ENCODE measurements around the gene WDR90.
"Not testable (repeated sequence)": the region's sequence is repeated elsewhere in the genome, so short reads cannot be mapped to it uniquely, and the experiment has no call there.

The WDR90 gene

DNA sequence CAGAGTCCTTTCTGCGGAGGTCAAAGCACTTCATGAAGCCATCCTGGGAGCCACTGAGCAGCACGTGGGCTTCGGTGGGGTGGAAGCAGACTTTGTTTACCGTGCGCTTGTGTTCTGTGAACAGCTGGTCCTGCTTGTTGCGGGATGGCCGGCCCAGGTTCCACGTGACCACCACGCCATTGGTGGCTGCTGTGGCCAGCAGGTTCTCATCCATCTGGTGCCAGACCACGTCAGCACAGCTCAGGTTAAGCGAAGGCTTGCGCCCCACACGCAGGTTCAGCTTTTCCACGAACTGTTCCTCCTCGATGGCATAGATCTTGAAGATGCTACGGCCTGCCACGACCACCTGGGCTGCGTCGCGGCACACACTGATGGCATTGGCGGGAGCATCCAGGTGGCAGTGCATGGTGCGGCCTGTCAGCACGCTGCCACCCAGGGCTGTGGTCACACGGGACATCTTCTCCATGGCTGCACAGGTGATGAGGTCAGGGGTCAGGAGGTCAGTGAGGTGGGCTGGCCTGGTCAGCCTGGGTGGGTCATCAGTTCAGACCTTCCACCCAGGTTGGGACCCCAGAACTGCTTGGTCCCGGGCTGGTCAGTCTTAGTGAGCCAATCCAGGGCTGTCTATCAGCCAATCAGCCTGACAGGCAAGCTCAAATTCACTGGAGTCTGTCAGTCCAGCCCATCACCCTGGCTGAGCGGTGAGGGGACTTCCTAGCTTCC lies 40.2 kb downstream of the WDR90 start:
- no peak for DNase-seq (ENCODE audit: low read depth)

DNA sequence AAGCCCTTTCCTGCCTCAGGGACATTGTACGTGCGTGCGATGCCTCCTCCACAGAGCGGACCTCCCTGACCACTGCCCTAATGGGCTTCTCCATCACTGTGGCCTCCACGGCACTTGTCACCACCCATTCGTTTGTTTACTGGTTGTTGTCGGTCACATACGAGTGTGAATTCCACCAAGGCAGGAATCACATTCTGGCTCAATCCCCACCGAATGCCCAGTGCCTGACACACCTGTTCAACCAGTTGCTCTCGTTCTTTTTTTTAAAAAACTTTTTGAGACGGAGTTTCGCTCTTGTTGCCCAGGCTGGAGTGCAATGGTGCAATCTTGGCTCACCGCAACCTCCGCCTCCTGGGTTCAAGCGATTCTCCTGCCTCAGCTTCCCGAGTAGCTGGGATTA lies 42.1 kb downstream of the WDR90 start:
- DNase-seq (ENCODE audit: low read depth), result not testable (repeated sequence)

DNA sequence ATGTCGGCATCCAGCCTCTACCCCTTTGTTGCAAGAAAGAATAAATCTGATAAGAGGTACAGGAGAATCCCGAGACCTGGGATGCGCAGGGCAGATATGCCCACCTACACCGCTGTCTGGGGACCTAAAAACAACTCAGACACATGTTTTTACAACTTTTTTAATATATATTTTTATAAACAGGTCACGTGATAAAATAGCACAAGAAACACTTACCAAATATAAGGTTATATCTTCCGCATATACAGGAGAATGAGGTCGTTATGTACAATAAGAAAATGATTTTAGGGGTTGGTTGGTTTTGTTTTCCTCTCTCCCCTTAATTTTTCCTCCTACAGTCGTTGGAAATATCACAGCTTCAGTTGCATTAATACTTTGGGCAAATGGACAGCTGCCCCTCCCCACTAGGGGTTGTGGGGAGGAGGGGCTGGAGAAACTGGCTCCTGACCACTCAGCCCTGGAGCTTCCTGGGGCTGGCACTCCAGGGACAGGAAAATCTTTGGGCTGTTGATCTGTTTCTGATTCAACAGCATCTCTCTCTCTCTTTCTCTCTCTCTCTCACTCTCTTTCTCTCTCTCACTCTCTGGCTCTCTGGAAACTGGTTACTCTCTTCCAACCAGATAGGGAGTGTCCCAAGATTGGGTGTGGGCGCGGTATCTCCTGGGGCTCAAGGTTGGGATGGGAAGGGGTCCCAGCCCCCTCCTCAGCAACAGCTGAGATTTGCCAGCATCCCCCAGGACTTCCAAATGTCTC lies 43.4 kb downstream of the WDR90 start:
- no peak for DNase-seq (ENCODE audit: low read depth)

DNA sequence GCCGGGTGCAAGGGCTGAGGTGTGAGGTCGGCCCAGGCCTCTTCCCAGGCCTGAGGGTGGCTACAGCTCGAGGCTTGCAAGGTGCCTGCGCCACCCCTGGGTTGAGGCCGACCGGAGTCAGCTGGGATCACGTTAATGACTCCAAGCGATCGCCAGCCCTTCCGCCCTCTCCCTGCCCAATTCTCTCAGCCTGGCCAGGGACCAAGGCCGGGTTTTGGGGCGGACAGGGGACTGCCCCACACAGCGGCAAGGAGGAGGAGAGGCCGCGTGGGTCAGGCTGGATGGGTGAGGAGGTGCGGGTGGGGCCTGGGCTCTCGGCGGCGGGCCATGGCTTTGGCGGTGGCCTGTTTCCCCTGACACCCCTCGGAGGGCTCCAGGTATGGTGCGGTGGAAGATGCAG lies 44.2 kb downstream of the WDR90 start:
- DNase-seq (ENCODE audit: low read depth), result no peak

DNA sequence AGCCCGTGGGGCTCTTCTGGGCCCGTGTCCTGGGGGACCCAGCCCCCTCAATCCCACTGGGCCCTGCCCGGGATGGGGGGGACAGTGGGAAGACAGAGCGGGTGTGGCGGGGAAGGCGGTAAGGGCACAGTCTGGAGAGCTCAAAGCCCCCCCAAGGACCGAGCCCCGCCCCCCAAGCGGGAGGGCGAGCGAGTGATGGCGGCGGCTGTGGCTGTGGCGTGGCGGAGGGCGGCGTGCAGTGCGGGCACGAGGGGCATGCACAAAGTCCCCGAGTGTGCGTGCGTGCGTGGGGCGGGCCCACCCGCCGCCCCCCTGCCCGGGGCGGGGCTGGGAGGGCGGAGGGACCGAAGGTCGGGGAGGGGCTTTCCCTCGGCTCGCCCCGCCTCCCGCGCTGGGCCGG lies 44.6 kb downstream of the WDR90 start:
- no peak for DNase-seq (ENCODE audit: low read depth)

DNA sequence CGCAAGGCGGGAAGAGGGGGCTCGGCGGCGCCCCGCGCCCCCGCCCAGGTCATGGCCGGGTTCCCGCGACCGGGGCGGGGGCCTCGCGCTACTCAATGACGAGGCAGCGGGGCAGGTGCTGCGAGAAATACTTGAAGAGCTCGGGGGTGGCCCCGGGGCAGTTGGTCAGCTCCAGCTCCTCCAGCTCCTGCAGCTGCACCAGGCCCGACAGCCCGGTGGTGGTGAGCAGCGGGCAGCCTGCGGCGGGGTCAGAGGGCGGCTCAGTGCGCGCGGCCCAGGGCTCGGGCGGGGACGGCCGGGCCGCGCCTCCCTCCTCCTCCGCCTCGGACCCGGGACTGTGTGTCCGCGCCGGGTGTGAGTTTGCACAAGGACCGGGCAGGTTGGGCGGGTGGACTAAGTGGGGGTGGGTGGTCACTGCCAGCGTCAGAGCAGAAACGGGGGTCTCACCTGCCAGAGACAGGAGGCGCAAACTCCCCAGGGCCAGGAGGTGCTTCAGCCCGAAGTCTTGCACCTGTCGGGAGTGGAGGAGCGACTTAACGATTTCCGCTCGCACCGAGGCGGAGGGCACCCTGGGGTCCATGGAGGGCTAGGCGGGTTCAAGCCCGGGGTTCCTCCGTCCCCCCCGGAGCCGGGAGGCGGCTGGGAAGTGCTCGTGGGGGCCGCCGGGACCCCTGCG lies 45.2 kb downstream of the WDR90 start:
- no peak for DNase-seq (ENCODE audit: low read depth)

DNA sequence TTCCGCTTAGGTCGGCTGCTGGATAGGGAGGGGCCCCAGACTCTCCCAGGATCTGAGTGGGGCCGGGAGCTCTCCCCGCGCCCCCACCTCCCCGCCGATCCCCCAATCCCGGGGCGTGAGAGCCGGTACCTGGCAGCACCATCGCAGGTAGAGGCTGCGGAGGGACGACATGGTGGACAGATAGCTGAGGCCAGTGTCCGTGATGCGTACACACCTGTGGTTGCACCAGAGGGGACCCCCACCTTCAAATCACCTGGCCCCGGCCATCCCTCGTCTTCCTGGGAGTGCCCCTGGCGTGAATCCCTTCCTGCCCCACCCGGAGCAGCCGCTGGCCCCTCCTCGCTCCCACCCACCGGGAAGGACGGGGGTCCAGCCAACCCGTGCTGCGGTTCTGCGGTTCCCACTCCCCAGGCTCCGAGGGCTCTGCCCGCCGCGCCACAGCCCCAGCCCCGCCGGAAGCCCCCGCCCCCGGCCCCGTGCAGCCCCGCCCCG lies 45.7 kb downstream of the WDR90 start:
- no peak for DNase-seq (ENCODE audit: low read depth)

DNA sequence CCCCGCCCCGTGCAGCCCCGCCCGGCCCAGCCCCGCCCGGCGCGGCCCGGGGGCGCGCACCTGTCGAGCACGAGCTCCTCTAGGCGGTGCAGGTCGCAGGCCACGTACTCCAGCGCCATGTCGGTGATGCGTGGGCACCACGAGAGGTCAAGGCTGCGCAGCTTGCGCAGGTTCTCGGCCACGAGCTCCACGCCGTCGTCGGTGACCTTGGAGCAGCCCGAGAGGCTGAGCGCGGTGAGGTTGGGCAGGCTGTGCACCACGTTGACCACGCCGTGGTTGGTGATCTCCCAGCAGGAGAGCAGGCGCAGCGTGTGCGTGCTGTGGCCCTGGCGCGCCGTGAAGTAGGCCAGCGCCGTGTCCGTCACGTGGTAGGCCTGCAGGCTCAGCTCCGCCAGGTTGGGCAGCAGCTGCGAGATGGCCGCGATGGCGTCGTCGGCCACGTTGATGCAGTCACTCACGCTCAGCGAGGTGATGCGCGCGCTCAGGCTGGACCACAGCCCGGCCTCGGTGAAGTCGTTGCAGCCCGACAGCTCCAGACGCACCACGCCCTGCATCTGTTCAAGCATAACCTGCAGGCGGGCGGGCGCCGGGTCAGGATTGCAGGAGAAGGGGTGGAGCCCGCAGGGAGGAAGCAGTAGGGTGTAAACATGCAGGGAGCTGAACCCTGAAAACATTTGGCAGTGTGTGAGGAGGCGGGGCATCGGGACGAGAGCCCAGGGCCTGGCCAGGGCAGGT lies 46.4 kb downstream of the WDR90 start:
- DNase-seq (ENCODE audit: low read depth), result peak; percentile 55

DNA sequence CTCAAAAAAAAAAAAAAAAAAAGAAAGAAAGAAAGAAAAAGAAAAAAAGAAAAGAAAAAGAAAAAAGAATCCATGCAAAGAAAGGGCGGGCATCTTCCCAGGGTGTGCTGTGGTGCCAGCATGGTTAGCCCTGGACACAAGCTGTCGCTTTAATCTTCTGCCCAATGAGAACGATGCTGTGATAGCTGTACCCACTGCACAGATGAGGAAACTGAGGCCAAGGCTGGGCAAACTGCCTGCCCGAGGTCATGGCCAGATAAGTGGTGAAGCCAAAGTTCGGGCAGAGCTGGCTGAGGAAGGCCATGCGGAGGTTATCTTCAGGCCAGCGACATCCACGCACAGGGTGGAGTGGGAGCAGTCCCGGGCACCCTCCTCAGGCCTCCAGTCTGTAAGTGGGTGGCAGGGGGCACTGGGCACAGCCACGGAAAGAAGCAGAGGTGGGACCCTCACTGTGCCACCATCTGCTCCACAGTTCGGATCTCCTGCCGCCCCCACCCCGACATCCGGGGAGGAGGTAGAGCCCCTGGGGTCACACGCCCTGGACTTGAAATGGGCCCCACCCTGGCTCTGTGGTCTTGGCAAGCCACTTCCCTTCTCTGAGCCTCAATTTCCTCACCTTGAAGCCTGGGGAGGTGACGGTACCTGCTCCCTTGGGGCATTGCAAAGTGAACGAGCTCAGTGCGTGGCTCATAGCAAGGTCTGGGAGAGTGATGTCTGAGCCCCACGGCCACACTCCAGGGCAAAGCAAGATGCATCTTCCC lies 49.9 kb downstream of the WDR90 start:
- DNase-seq (ENCODE audit: low read depth), result no peak

DNA sequence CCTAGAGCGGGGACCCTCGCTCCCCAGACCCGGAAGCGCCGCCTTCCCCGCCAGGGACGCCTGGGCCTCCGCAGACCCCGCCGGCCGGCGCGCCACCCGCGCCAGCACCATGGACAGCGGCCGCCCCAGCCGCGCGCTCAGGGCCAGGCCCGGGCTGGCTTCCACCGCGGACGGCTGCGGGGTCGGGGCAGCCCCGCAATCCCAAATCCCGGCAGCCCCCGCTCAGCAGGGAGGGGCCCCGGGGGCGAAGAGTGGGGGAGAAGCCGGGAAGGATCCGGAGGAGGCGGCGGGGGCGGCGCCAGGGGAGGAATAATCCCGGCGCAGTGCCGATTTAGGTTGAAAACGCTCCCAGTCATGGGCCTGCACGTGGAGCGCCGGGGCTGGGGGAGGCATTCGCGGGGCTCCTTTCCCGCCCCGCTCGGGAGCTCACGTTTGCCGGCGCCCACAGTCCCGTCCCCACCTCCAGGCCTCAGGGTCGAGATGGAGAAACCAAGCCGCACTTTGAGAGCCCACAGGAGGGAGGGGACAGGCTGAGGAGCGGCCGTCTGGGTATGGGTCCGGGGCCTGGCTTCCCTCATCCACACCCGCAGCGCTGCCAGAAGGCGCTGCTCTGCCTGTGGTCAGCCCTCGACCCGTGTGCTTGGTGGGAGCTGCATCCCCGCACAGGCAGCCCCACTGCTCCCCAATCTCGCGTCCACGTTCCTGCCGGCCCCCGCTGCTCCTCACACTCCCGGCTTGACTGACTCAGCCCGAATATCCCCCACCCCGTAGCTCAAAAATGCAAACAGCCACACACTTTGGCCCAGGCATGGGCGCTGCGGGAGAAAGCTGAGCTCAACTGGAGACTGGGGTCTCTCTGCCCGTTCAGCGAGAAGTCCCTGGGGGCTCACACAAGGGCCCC lies 51.8 kb downstream of the WDR90 start:
- peak; percentile 44 for DNase-seq (ENCODE audit: low read depth)

DNA sequence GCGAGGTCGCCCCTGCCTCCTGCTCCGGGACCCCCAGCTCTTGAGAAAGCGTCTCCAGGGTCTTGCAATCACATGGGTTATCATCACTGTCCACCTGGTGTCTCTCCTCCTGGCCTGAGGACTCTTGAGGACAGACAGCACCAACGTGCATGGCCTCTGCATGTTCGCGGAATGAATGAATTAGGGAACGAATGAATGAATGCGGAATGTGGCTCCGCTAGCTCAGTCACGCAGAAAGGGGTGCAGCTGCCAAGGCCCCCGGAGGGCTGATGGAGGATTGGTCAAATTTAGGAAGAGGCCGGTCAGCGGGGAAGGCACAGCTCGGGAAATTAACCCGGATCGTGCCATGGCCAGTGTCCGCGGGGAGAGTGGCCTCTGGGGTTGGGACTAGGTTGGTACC lies 53.2 kb downstream of the WDR90 start:
- DNase-seq (ENCODE audit: low read depth), result no peak

DNA sequence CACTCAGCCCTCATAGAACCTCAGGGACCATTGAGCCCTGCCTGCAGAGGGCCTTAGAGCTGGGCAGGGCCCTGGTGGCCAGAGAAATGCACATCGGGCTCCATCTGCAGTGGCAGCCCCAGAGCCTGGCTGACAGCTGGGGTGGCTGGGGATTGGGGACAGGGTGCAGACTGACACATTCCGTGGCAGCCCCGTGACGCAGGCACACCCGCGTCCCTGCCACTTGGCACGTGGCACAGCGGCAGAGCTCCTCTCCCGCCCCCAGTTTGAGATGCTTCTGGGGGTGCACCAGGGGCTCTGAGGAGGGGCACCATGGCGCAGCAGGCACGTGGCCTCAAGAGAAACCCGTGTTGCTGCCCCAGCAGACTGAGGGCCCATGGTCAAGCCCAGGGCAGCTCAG lies 54.2 kb downstream of the WDR90 start:
- DNase-seq (ENCODE audit: low read depth), result no peak

DNA sequence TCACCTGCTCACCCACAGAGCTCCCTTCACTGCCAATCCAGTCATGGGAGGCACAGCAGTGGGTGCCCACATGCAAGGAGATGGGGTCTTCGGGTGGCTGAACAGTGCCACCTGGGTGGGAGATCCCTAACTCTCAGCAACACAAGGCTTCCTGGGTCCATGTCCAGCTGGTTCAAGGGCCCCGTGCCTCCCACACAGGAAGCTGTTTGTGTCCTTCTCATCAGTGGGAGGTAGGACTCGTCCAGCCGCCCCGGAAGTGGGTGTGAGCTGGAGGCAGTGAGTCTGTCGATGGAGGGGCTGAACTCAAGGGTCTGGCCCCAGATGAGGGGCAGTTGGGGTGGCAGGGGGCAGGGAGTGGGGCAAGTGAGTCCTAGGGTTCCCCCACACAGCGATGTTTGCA lies 54.9 kb downstream of the WDR90 start:
- no peak for DNase-seq (ENCODE audit: low read depth)

DNA sequence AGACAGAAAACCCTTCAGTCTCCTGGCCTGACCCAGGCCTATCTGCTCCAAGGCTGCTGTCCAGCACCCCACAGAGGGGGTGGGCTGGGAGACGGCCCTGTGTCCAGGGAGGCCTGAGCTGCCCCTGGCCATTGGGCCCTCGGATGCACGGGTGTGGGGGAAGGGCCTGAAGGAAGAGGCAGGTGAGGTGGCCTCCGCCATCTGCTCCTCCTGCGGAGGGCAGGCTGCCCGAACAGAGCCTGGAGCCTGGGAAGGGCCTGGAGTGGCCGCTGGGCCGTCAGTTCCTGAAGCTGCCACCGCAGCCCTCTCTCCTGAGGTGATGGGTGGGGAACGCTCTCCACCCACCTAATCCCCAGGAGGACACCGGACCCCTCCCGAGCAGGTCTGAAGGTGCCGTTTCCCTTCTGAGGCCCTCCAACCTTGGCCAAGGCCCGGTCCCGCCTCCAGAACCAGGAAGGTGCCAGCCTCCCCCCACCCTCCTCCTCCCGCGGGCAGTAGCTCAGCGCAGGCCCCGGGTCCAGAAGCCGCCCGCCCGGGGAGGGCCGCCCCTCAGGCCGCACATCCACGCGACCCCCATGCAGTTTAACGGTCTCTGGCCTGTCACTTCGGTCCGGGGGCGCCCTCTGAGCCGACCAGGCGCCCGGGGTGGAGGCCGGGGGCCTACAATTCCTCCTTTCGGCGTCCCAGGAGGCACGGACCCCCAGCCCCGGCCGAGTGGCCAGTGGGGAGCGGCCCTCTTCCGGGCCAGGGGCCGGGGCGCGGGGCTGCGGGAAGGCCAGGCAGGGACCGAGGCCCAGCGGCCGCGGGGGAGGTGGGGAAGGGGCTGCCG lies 55.6 kb downstream of the WDR90 start:
- DNase-seq (ENCODE audit: low read depth), result no peak

DNA sequence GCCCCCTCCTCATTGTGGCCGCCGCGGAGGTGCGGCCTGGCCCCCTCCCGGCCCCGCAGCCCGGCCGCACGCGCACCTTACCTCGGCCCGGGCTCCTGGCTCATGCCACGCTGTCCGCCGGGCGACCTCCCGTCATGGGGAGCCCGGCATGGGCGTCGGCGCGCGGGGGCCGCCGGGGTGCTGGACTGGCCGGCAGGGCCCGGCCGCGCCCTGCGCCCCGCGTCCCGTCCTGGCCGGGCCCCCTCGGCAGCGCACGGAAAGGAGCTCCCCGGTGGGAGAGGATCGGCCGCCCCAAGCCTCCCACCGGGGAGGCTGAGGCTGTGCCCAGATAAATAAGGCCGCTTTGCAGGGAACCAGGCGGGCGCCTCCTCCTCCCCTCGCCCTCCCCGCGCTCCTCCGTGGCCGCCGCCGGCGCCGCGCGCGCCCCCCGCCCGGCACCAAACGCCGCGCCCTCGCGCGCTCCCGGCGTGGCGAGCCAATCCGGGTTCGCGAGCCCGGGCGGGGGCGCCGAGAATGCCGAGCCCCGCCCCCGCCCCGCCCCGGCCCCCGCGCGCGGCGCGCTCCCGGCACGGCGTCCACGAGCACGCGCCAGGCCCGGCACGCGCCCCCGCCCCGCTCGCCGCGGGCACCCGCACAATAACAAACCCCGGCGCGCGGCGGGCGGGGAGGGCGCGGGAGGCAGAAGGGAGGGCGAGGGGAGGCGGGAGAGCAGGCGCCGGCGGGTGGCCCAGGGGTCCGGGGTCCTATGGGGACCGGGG lies 56.4 kb downstream of the WDR90 start, which contains the start of gene FBXL16:
TSS of gene FBXL16 (minus strand) at position 371 of the 758 bp plus-strand sequence. CDS start 8,396 bp downstream, outside the sequence.
- no peak for DNase-seq (ENCODE audit: low read depth)

DNA sequence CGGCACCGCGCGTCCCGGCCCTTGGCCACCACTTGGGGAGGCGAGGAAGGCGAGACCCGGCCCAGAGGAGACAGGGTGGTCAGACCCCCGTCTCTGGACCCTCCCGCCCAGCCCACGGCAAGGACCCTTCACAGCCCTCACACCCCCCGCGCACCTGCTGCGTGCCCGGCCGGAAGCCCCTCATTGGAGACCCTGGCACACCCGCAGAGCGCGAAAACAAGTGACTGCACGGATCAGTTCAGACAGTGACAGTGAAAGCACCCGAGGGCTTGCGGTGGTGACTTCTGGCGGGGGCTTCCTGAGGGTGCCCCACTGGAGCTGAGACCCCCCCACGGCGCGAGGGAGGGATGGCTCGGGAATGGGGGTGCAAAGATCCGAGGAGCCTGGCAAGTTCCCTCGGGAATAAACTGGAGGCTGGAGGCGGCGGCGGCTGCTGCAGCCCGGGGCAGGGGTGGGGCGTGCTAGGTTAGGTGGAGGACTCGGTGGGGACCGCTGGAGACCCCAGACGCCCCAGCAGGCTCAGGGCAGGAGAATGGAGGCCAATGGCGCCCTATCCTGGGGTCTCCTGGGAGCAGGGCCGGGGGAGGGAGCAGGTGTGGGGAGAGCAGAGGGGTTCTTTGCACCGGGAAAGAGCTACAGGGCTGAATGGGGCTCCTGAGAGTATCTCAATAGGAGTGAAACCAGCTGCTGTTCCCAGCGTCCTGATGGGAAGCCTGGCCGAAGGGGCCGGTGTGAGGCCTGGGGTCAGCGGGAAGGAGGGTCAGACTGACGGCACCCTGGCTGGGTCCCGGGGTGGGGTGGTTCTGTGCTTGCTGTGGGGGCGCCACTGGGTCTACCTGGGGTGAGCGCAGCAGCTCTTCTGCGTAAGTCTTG lies 57.3 kb downstream of the WDR90 start:
- no peak for DNase-seq (ENCODE audit: low read depth)

DNA sequence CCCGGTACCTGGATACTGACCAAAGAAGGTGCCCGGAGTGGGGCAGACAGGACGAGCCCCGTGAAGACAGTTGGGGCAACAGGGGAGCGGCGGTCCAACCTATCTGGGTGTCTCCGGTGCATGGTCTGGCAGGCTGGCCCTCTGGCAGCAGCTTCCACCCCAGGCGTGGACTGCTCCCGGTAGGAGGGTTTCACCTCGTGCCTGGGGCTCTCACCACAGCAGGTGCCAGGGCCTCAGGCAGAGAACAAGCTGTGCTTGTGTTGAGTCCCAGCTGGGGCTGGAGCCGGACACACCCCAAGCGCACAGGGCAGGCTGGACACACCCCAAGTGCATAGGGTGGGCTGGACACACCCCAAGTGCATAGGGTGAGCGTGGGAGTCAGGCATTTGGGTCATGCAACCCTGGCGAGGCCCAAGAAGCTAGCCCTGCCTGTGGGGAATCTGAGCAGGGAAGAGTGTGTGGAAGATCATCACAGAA lies 57.9 kb downstream of the WDR90 start:
- DNase-seq (ENCODE audit: low read depth), result no peak

DNA sequence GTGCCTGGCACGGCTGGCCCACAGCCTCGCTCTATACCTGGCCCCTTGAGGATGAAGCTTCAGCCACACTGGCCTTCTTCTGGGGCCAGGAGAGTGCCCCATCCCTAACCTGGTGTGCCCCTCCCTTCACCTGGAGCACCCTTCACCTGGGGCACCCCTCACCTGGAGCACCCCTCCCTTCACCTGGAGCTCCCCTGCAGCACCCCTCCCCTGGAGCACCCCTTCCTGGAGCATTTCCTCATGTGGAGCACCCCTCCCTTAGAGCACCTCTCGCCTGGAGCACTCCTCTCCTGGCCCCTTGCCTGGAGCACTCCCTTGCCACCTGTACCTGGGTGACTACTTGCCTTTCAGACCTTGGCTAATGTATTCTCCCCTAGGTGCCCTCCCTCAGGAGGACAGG lies 58.9 kb downstream of the WDR90 start:
- no peak for DNase-seq (ENCODE audit: low read depth)

All from activated T-cell treated with anti-CD3 and anti-CD28 coated beads for 1 hour (primary cell).